ENCODE results near the gene HSPB8. TPM values are rescaled to one million over a fixed set of nuclear protein-coding genes. Genes with fewer than 3 reads are reported as not detected.

Gene HSPB8
- polyA plus RNA-seq, 1 of the 3 experiments (the other 2 are of a cell fraction) = 1.2 TPM

DNA sequence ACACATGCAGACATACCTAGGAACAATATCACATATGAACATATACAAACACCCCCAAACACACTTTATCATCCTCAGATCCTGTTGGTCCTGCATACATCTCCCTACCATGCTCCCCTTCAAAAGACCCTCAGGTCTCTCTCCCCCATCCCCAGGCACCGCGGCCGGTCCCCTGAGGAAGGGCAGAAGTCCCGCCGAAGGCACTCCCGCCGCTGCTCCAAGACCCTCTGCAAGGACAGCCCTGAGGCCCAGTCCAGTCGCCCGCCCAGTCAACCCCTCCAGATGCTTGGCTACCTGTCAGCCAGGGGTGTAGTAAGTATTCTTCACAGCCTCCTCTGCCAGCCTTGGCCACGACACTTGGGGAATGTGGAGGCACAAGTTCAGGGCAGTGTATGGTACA lies 48.2 kb upstream of the HSPB8 start:
- no peaks in the 10 kb centered on the region for H3K79me2 ChIP-seq (ENCODE audit: insufficient read depth)
- H3F3A ChIP-seq (replicated peaks; ENCODE audit: insufficient read depth) = no peaks in the 10 kb centered on the region
- CTCF ChIA-PET = no interaction called here

DNA sequence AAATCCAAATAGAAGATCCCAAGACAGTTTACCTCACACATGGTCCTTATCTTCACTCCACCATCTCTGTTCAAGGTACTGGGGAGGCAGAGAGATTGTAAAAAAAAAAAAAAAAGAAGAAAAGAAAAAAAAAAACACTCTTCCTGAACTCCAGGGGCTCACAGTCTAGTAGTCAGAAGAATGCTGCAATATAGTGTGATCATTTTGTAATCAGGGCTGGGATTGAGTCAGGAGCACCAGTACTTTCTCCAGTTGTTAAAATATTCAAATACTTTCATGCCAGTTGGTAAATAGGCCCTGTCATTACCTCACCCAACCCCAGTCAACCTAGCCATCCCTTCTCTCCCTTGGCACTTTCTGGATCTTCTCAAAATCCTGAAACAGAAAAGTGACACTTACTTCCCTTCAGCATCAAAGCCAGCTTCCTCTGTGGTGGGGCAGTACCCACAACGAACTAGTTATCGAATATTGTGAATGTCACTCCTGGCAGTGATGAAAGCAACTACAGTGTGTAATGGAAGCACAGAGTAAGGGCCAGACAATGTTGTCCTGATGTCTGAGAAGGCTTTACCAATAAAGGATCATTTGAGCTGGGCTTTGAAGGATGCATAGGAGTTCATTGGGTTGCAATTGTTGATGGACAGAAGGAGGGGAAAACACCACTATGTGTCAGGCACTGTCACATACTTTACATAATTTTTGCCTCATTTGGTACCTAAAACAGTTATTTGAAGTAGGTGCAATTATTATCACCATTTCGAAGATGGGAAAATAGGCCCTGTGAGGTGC lies 44.3 kb upstream of the HSPB8 start:
- Histone ChIP-seq H3K27ac (ENCODE audit: low read depth in 2 of 2, low read length in 1 of 2) (no peak overlapping the region), H3K27me3 (ENCODE audit: insufficient read depth) (no peaks in the 10 kb centered on the region), H3F3A (replicated peaks; ENCODE audit: insufficient read depth) (no peaks in the 10 kb centered on the region), H3K4me3 (ENCODE audit: low read depth in 2 of 2, low read length in 1 of 2) (no peak overlapping the region), H3K4me1 (ENCODE audit: control insufficient read depth in 1 of 2, insufficient read depth in 2 of 2, low read depth in 1 of 2, low read length in 1 of 2) (peaks cover 0 to 2% of the 10 kb centered on the region in 2 experiments; a peak in 1 of 4 replicates), H4K20me1 (ENCODE audit: insufficient read depth) (no peaks in the 10 kb centered on the region), H3K79me2 (ENCODE audit: insufficient read depth) (no peaks in the 10 kb centered on the region), H3K9me2 (no peaks in the 10 kb centered on the region), H2AFZ (ENCODE audit: low read depth) (no peak overlapping the region), H3K4me2 (no peak overlapping the region), H3K36me3 (replicated peaks in 1 of 2; ENCODE audit: control insufficient read depth in 1 of 2, insufficient read depth in 2 of 2, low read length in 1 of 2) (no peaks in the 10 kb centered on the region), H3K9me3 (no peaks in the 10 kb centered on the region), H3K9ac (no peak overlapping the region)
- no peak for DNase-seq
- POLR2A ChIA-PET = no interaction called here
- CTCF ChIA-PET = interaction anchor here (1.0 to 2.3 kb wide), 3 partner anchors 8 to 279 kb away, joined by 3 to 10 read pairs (median 8); no protein-coding TSS in a partner anchor
- 26% methylated on average over 3 of the region's 3 CpGs for WGBS (ENCODE audit: low lambda C conversion rate)
- TF ChIP-seq, protein P1, sequence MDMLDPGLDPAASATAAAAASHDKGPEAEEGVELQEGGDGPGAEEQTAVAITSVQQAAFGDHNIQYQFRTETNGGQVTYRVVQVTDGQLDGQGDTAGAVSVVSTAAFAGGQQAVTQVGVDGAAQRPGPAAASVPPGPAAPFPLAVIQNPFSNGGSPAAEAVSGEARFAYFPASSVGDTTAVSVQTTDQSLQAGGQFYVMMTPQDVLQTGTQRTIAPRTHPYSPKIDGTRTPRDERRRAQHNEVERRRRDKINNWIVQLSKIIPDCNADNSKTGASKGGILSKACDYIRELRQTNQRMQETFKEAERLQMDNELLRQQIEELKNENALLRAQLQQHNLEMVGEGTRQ (IDR thresholded peaks at IDR 0.05; ENCODE audit: borderline replicate concordance, low read depth, low read length) = no peak
- no peak for TF ChIP-seq EP300 (IDR thresholded peaks at IDR 0.05; ENCODE audit: borderline replicate concordance in 1 of 2, low read depth in 1 of 2, low read length in 1 of 2)
- no peak for TF ChIP-seq ELF1 (IDR thresholded peaks at IDR 0.05)
- TF ChIP-seq, protein P2, sequence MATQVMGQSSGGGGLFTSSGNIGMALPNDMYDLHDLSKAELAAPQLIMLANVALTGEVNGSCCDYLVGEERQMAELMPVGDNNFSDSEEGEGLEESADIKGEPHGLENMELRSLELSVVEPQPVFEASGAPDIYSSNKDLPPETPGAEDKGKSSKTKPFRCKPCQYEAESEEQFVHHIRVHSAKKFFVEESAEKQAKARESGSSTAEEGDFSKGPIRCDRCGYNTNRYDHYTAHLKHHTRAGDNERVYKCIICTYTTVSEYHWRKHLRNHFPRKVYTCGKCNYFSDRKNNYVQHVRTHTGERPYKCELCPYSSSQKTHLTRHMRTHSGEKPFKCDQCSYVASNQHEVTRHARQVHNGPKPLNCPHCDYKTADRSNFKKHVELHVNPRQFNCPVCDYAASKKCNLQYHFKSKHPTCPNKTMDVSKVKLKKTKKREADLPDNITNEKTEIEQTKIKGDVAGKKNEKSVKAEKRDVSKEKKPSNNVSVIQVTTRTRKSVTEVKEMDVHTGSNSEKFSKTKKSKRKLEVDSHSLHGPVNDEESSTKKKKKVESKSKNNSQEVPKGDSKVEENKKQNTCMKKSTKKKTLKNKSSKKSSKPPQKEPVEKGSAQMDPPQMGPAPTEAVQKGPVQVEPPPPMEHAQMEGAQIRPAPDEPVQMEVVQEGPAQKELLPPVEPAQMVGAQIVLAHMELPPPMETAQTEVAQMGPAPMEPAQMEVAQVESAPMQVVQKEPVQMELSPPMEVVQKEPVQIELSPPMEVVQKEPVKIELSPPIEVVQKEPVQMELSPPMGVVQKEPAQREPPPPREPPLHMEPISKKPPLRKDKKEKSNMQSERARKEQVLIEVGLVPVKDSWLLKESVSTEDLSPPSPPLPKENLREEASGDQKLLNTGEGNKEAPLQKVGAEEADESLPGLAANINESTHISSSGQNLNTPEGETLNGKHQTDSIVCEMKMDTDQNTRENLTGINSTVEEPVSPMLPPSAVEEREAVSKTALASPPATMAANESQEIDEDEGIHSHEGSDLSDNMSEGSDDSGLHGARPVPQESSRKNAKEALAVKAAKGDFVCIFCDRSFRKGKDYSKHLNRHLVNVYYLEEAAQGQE (IDR thresholded peaks at IDR 0.05; ENCODE audit: low read depth, low read length) = no peak
- no peak for TF ChIP-seq JUND (IDR thresholded peaks at IDR 0.05)
- no peak for TF ChIP-seq YY1 (IDR thresholded peaks at IDR 0.05; ENCODE audit: low read depth)
- TF ChIP-seq RCOR1 (IDR thresholded peaks at IDR 0.05; ENCODE audit: low read length) = no peak
- TF ChIP-seq TAF1 (IDR thresholded peaks at IDR 0.05; ENCODE audit: borderline replicate concordance, low read depth, low read length) = no peak

More for the DNA sequence above, 48.2 kb upstream of the HSPB8 start:
- Histone ChIP-seq H3K27ac (ENCODE audit: low read depth in 2 of 2, low read length in 1 of 2) (no peak overlapping the region), H3K4me1 (ENCODE audit: control insufficient read depth in 1 of 2, insufficient read depth in 2 of 2, low read depth in 1 of 2, low read length in 1 of 2) (no peaks in the 10 kb centered on the region), H3K9me3 (no peaks in the 10 kb centered on the region), H3K4me2 (no peak overlapping the region), H4K20me1 (ENCODE audit: insufficient read depth) (no peaks in the 10 kb centered on the region), H3K36me3 (replicated peaks in 1 of 2; ENCODE audit: control insufficient read depth in 1 of 2, insufficient read depth in 2 of 2, low read length in 1 of 2) (no peaks in the 10 kb centered on the region), H3K27me3 (ENCODE audit: insufficient read depth) (no peaks in the 10 kb centered on the region), H3K4me3 (ENCODE audit: low read depth in 2 of 2, low read length in 1 of 2) (no peak overlapping the region), H3K9me2 (no peaks in the 10 kb centered on the region), H3K9ac (no peak overlapping the region), H2AFZ (ENCODE audit: low read depth) (no peak overlapping the region)
- no peak for DNase-seq
- POLR2A ChIA-PET = no interaction called here
- no peak for TF ChIP-seq RCOR1 (IDR thresholded peaks at IDR 0.05; ENCODE audit: low read length)
- TF ChIP-seq, protein P3, sequence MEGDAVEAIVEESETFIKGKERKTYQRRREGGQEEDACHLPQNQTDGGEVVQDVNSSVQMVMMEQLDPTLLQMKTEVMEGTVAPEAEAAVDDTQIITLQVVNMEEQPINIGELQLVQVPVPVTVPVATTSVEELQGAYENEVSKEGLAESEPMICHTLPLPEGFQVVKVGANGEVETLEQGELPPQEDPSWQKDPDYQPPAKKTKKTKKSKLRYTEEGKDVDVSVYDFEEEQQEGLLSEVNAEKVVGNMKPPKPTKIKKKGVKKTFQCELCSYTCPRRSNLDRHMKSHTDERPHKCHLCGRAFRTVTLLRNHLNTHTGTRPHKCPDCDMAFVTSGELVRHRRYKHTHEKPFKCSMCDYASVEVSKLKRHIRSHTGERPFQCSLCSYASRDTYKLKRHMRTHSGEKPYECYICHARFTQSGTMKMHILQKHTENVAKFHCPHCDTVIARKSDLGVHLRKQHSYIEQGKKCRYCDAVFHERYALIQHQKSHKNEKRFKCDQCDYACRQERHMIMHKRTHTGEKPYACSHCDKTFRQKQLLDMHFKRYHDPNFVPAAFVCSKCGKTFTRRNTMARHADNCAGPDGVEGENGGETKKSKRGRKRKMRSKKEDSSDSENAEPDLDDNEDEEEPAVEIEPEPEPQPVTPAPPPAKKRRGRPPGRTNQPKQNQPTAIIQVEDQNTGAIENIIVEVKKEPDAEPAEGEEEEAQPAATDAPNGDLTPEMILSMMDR (IDR thresholded peaks at IDR 0.05) = no peak
- TF ChIP-seq TAF1 (IDR thresholded peaks at IDR 0.05; ENCODE audit: borderline replicate concordance, low read depth, low read length) = no peak
- no peak for TF ChIP-seq FOXM1 (IDR thresholded peaks at IDR 0.05; ENCODE audit: low read depth)
- no peak for TF ChIP-seq TEAD4 (IDR thresholded peaks at IDR 0.05; ENCODE audit: borderline replicate concordance, insufficient read depth)
- TF ChIP-seq EP300 (IDR thresholded peaks at IDR 0.05; ENCODE audit: borderline replicate concordance in 1 of 2, low read depth in 1 of 2, low read length in 1 of 2) = no peak
- no peak for TF ChIP-seq TCF12 (IDR thresholded peaks at IDR 0.05)
- TF ChIP-seq, protein P4, sequence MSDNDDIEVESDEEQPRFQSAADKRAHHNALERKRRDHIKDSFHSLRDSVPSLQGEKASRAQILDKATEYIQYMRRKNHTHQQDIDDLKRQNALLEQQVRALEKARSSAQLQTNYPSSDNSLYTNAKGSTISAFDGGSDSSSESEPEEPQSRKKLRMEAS (IDR thresholded peaks at IDR 0.05; ENCODE audit: low read depth) = no peak
- no peak for TF ChIP-seq POLR2AphosphoS5 (IDR thresholded peaks at IDR 0.05; ENCODE audit: low read depth, low read length)
- no peak for TF ChIP-seq SMC3 (IDR thresholded peaks at IDR 0.05; ENCODE audit: low read depth, low read length)
- TF ChIP-seq MEF2A (IDR thresholded peaks at IDR 0.05; ENCODE audit: borderline replicate concordance, low read depth) = no peak
- TF ChIP-seq, protein P5, sequence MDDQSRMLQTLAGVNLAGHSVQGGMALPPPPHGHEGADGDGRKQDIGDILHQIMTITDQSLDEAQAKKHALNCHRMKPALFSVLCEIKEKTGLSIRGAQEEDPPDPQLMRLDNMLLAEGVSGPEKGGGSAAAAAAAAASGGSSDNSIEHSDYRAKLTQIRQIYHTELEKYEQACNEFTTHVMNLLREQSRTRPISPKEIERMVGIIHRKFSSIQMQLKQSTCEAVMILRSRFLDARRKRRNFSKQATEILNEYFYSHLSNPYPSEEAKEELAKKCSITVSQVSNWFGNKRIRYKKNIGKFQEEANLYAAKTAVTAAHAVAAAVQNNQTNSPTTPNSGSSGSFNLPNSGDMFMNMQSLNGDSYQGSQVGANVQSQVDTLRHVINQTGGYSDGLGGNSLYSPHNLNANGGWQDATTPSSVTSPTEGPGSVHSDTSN (IDR thresholded peaks at IDR 0.05) = no peak
- TF ChIP-seq SIN3A (IDR thresholded peaks at IDR 0.05; ENCODE audit: borderline replicate concordance, low read depth, low read length) = no peak
- no peak for TF ChIP-seq RFX5 (IDR thresholded peaks at IDR 0.05; ENCODE audit: low read length)
- TF ChIP-seq FOXJ3 (CRISPR knock-in tag; IDR thresholded peaks at IDR 0.05) = no peak
- no peak for TF ChIP-seq YY1 (IDR thresholded peaks at IDR 0.05; ENCODE audit: low read depth)
- 41% methylated on average over 10 of the region's 10 CpGs for WGBS (ENCODE audit: low lambda C conversion rate)

Measured in SK-N-SH (cell line).